Effector CD4-positive, alpha-beta T cell (primary cell): Measurements from ENCODE around the gene ABCC8.
A peak's percentile ranks its signal among the peaks of the same experiment; 100 is the strongest.

Experiments used
- DNase-seq: peaks from one replicate; pipeline ENCODE4 v3.0.0-alpha.2; 2020

ABCC8 gene

GRCh38 chr11:17384002-17384511 is 92.6 kb downstream of the ABCC8 start:
- DNase-seq, result peak; percentile 80

- no peak for DNase-seq
These were observed 93.2 kb downstream of the ABCC8 start for GRCh38 chr11:17383461-17383860.

GRCh38 chr11:17382046-17382728 is 94.5 kb downstream of the ABCC8 start:
- no peak for DNase-seq

- no peak for DNase-seq
These were observed 95.5 kb downstream of the ABCC8 start for GRCh38 chr11:17381156-17381555.

- DNase-seq, result no peak
These were observed 97.1 kb downstream of the ABCC8 start for GRCh38 chr11:17379383-17380180.

DNA sequence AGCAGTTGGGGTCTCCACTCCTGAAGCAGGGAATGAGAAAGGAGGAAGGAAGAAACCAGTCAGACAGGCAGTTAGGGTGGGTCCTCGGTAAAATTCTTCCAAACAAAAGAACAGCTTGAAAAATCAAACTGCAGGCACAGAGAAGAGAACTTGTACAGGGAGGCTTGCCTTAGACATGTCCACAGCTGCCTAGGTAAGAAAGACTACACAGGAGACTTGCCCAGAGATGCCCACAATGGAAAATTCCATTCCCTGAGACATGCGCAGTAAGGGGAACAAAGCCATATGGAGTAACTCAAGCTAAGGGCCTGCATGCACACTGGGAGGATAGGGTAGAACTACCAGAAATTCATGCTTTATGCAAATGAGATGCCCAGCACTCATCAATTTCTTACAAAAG is 98.0 kb downstream of the ABCC8 start:
- no peak for DNase-seq

GRCh38 chr11:17376493-17376892 is 100.2 kb downstream of the ABCC8 start:
- no peak for DNase-seq

DNA sequence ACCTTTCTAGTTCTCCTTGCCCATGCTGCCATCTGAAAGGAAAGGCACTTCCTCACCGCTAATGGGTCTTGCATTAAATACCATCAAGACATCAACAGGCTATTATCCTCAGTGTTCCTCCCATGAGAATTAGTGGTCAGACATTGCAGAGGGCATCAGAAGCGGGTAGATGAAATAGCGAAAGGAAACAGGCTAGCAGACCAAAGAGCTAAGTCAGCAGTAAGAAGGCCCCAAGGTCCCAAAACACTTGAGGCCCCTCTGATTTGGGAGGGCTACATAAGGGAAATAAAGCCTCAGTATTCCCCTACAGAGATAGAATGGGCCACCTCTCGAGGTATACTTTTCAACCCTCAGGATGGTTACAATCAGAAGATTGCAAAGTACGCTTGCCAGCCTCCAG is 101.1 kb downstream of the ABCC8 start:
- no peak for DNase-seq

DNA sequence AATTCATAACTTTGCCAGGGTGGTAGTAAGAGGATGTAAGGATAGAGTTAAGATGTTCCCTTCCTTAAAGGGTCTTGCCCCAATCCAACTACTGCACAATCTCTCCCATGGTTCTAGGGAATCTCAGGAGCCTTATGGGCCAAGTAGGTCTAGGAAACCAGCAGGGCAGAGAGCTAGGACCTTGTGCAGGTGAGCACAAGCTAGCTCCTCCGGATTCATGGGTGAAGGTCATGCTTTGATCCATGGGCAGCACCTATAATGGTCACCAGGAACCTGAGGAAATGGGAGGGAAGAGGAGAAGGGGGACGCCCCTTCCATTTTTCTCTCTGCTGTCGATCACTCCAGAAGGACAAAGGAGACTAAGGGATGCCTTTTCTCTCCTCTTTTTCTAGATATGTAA is 105.0 kb downstream of the ABCC8 start:
- DNase-seq, result no peak

- no peak for DNase-seq
These were observed 106.9 kb downstream of the ABCC8 start for GRCh38 chr11:17369684-17370243.

DNA sequence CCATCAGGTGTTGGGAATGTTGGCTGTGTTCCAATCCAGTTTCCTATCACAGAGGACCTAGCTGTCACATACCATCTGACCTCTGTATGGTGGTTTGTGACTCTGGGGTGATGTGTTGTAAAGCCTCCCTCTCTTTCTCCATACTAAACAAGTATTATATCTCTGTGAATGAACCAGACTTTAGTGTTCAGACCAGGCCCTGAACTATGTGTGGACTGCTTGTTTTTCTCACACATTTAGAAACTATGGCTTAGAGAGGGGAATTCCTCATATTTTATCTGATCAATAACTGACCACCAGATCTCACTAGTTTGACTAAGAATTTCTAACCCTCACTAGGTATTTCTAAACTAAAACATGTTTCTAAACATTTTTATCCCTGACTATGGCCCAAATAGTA is 107.6 kb downstream of the ABCC8 start:
- DNase-seq, result no peak

- no peak for DNase-seq
These were observed 108.1 kb downstream of the ABCC8 start for GRCh38 chr11:17368551-17368950.

DNA sequence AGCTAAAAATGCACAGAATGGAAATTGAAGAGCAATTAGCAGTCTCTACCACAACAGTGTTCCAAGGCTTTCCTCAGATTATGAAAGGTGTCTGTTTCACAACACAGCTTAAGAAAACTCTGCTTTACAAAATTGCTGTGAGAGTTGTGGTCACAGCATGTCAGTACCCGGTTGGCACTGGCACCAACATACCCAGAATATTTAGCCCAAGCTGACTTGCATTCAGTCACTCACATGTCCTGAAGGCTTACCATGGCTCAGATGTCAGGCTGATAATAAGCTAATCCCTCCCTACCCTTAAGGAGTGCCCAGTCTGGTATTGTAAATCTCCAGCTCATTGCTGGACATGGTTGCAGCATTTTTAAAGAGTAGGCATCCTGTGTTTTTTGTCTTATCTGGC is 110.2 kb downstream of the ABCC8 start:
- no peak for DNase-seq

- DNase-seq, result peak; percentile 47
These were observed 122.0 kb downstream of the ABCC8 start for GRCh38 chr11:17354601-17354991.

- DNase-seq, result no peak
These were observed 122.6 kb downstream of the ABCC8 start for GRCh38 chr11:17353821-17354600.

DNA sequence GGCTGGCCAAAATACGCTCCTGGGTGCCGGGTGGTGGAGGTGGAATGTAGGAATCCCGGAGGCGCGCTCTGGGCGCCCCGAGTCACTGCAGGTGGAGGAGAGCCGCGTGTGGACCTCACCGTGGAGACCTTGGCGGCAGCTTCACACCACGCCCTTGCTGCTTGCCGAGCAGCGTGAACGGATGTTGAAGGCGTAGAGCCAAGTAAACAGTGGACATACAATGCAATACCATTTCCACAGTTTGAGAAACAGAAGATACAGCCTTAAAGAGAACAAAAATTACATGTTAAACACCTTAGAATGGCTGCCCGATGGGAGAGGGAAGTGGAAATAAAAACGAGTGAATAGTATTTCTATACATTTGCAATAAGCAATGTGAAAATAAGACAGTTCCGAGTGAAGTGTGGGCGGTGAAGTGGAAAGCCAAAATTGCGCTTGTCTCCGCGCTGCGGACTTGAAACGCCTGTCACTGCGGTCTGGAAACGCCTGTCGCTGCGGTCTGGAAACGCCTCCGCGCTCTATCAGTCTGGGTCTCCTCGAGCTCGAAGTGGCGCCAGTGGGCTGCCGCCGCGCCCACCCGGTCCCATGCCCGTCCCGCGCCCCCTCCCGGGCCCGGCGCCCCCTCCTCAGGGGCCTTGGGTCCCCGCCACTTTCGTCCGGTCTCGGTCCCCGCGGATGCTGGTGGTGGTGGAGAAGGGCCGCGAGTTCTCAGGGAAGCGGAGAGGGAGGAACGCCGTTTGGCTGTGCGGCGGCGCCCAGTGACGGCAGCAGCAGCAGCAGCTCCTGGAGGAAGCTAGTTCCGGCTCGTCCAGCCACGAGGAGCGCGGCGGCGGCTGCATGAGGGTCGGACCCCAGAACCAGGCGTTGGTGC is 123.5 kb downstream of the ABCC8 start:
- peak; percentile 44 for DNase-seq

GRCh38 chr11:17351510-17352176 is 125.0 kb downstream of the ABCC8 start, which contains the start of gene NCR3LG1:
TSS of gene NCR3LG1 (plus strand) at chr11:17351800. CDS start at chr11:17351970, 170 bp downstream.
- DNase-seq, result peak; percentile 63

DNA sequence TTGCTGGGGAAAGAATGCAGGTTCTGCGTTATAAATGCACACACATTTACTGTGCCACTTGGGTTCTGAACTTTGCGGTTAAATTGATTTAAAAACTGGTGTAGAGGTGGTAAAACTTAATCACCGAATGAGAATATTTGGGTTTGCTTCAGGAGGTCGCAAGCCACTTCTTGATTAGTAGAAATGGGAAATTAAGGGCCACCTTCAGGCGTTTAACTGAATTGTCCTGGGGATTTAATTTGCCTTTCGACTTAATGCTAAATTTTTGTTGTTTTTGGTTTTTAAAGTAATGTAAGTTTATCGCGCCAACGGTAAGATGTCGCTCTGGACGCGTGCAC is 125.5 kb downstream of the ABCC8 start:
- DNase-seq, result no peak

- no peak for DNase-seq
These were observed 126.0 kb downstream of the ABCC8 start for GRCh38 chr11:17350455-17351171.

- no peak for DNase-seq
These were observed 129.0 kb downstream of the ABCC8 start for GRCh38 chr11:17347676-17348075.

DNA sequence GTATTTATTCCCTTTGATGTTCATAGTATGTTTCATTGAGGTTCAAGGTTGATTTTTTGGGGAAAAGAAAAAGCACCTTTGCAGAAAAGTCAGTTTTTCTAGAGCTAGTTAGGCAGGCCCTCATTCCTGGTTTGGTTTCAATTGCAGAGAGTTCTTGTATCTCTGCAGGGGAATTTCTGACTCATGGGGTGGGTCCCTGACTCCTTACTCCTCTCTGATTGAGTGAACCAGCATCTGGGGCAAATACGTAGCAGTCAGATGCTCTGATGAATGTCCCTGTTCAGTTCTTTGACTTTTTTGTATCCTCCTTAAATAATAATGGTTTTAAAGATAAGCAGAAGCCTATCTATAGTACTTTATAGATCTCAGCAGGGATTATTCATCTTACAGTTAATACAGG is 132.7 kb downstream of the ABCC8 start:
- DNase-seq, result no peak
